Testis (tissue), 2 donors: ENCODE results near the gene MYMX.
"Not testable (repeated sequence)": the region's sequence is repeated elsewhere in the genome, so short reads cannot be mapped to it uniquely, and the experiment has no call there.

Experiments used
- POLR2A ChIP-seq: fragments of 450-650 bp; IDR thresholded peaks from one replicate; pipeline ENCODE4 v1.6.1; 2017; ENCODE audit warnings: antibody characterized with exemption, mild to moderate bottlenecking, moderate library complexity
- TF ChIP-seq, protein P1 (sequence below), 3 experiments: fragments of 450-650 bp in 2 of 3; fragments of 200-600 bp in 1 of 3; sonication (generic) in 1 of 3; IDR thresholded peaks; one replicate each; pipeline ENCODE4 v1.5.1; 2016 to 2019; ENCODE audit warnings: antibody characterized with exemption in 3 of 3, mild to moderate bottlenecking in 2 of 3, moderate library complexity in 1 of 3

GRCh38 chr6:44181784-44182183 is 34.9 kb upstream of the MYMX start:
- TF ChIP-seq, protein P1, sequence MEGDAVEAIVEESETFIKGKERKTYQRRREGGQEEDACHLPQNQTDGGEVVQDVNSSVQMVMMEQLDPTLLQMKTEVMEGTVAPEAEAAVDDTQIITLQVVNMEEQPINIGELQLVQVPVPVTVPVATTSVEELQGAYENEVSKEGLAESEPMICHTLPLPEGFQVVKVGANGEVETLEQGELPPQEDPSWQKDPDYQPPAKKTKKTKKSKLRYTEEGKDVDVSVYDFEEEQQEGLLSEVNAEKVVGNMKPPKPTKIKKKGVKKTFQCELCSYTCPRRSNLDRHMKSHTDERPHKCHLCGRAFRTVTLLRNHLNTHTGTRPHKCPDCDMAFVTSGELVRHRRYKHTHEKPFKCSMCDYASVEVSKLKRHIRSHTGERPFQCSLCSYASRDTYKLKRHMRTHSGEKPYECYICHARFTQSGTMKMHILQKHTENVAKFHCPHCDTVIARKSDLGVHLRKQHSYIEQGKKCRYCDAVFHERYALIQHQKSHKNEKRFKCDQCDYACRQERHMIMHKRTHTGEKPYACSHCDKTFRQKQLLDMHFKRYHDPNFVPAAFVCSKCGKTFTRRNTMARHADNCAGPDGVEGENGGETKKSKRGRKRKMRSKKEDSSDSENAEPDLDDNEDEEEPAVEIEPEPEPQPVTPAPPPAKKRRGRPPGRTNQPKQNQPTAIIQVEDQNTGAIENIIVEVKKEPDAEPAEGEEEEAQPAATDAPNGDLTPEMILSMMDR (IDR thresholded peaks at IDR 0.05), result not testable (repeated sequence)
- TF ChIP-seq POLR2A, result not testable (repeated sequence)
